ENCODE measurements around the gene MAP3K19. TPM values are rescaled to one million over a fixed set of nuclear protein-coding genes. Genes with fewer than 3 reads are reported as not detected.

MAP3K19 gene
- total RNA-seq, 6 donors from 2014 or later, result 0.34 to 45.7 (median 3.5) TPM

DNA sequence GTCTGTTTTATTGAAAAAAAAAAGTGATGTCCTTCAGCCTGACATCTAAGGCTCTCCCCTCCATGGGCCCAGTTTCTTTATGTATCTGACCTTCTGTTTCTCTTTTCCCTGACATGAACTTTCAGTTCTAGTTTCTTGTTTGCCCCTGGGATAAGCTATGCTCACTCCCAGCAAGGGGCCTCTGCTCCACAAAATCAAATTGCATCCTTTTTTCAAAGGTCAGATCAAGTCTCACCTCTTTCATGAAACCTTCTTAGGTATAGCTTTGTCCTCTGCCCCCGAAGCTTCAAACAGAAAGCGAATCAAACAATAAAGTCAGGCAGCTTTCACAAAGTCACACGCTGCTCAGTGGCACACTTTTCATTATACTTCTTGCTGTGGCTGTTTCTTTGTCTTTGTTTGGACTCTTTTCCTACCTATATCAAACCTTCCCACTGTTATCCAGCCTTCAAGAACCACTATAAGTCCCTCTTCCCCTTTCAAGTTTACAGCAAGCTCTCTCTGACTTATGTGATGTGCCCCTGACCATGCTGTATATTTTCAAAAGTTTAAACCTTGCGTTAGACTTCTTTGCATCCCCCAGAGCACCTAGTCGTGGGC is 23.3 kb downstream of the MAP3K19 start:
- no peak for ATAC-seq (ENCODE audit: low FRiP score in 2 of 2)
- no peaks in the 10 kb centered on the region for H3K27me3 ChIP-seq
- no peaks in the 10 kb centered on the region for H3K4me1 ChIP-seq
- H3K9me3 ChIP-seq, result no peaks in the 10 kb centered on the region
- DNase-seq, result no peak
- 83 to 88% methylated on average over 5 of the region's 5 CpGs for WGBS, 2 donors
- H3K27ac ChIP-seq, result no peak overlapping the region
- H3K4me3 ChIP-seq, result no peak overlapping the region
- H3K36me3 ChIP-seq, result no peaks in the 10 kb centered on the region
- no peak for TF ChIP-seq POLR2AphosphoS5 (IDR thresholded peaks at IDR 0.05)
- TF ChIP-seq, protein P1, sequence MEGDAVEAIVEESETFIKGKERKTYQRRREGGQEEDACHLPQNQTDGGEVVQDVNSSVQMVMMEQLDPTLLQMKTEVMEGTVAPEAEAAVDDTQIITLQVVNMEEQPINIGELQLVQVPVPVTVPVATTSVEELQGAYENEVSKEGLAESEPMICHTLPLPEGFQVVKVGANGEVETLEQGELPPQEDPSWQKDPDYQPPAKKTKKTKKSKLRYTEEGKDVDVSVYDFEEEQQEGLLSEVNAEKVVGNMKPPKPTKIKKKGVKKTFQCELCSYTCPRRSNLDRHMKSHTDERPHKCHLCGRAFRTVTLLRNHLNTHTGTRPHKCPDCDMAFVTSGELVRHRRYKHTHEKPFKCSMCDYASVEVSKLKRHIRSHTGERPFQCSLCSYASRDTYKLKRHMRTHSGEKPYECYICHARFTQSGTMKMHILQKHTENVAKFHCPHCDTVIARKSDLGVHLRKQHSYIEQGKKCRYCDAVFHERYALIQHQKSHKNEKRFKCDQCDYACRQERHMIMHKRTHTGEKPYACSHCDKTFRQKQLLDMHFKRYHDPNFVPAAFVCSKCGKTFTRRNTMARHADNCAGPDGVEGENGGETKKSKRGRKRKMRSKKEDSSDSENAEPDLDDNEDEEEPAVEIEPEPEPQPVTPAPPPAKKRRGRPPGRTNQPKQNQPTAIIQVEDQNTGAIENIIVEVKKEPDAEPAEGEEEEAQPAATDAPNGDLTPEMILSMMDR (IDR thresholded peaks at IDR 0.05), result no peak
- no peak for TF ChIP-seq POLR2A (IDR thresholded peaks at IDR 0.05)
- TF ChIP-seq EP300 (IDR thresholded peaks at IDR 0.05), result no peak

DNA sequence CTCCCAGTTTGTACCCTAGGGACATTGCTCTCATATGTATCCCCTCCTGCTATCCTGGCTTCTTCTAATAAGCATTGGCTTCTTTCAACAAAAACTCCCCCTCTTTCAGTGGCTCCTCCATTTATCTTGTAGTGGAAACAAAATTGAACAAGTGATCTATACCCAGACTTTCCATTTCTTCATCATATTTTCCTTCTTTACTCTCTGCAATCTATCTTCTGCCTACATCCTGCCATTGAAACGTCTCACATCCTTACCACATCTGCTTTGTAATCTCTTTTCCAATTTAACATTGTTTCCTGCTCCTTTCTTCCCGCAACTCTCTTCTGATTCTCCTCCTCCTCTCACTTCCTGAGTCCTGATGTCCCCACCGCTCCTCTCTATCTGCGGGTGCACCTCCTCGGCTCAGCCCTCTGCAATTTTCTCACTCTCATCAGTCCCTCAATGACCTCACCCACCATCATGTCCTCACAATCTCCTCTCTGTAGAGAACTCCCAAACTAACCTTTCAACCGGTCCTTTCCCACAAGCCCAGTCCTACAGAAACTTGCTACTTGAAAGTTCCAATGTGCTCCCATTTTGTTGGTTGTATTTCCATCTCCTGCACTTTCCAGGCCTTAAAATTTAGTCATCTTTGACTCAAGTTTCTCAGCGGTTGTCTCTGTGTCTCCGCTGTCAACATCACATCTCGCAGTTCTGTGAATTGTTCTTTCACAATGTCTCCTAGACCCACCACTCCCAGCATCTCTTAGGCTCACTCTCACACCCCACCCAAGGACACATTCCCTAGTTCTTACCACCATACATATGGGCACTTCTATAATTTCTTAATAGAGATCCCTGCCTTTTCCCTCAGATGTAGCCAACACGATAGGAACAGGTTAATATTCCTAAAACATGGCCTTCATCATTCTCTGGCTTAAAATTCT is 24.0 kb downstream of the MAP3K19 start:
- Histone ChIP-seq H3K36me3 (no peaks in the 10 kb centered on the region), H3K27me3 (no peaks in the 10 kb centered on the region), H3K4me3 (no peak overlapping the region), H3K9me3 (no peaks in the 10 kb centered on the region), H3K4me1 (no peaks in the 10 kb centered on the region), H3K27ac (no peak overlapping the region)
- no peak for TF ChIP-seq EP300 (IDR thresholded peaks at IDR 0.05)
- no peak for TF ChIP-seq POLR2A (IDR thresholded peaks at IDR 0.05)
- TF ChIP-seq POLR2AphosphoS5 (IDR thresholded peaks at IDR 0.05), result no peak
- TF ChIP-seq, protein P1 (IDR thresholded peaks at IDR 0.05), result no peak
- peak in 1 of 2 donors; percentile 43 for ATAC-seq (ENCODE audit: low FRiP score in 2 of 2)
- no peak for DNase-seq
- 71 to 76% methylated on average over 10 of the region's 10 CpGs for WGBS, 2 donors

DNA sequence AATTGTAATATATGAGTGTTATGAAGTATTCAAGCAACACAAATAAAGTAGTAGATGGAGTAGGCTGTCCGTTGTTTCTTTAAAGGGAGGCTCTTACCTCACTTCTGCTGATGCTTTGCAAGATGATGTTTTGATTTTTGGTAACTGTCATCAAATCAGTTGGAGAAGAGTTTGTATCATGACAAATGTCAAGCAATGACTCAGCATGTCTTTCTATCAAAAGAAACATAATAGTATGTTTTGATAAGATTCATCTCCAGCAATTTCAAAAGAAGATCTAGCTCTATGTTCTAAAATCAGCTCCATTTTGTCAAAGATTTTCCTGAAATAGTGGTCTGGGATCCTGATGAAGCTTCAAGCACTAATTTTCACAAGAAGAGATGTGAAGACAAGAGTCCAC is 25.6 kb downstream of the MAP3K19 start:
- no peaks in the 10 kb centered on the region for H3K4me1 ChIP-seq
- H3K36me3 ChIP-seq, result no peaks in the 10 kb centered on the region
- no peaks in the 10 kb centered on the region for H3K27me3 ChIP-seq
- no peak overlapping the region for H3K27ac ChIP-seq
- no peak overlapping the region for H3K4me3 ChIP-seq
- no peaks in the 10 kb centered on the region for H3K9me3 ChIP-seq
- 84 to 93% methylated on average over 1 of the region's 1 CpG for WGBS, 2 donors
- TF ChIP-seq POLR2A (IDR thresholded peaks at IDR 0.05) (no peak), POLR2AphosphoS5 (IDR thresholded peaks at IDR 0.05) (no peak), EP300 (IDR thresholded peaks at IDR 0.05) (no peak)
- TF ChIP-seq, protein P1 (IDR thresholded peaks at IDR 0.05), result no peak
- DNase-seq (no peak), ATAC-seq (ENCODE audit: low FRiP score in 2 of 2) (no peak)

DNA sequence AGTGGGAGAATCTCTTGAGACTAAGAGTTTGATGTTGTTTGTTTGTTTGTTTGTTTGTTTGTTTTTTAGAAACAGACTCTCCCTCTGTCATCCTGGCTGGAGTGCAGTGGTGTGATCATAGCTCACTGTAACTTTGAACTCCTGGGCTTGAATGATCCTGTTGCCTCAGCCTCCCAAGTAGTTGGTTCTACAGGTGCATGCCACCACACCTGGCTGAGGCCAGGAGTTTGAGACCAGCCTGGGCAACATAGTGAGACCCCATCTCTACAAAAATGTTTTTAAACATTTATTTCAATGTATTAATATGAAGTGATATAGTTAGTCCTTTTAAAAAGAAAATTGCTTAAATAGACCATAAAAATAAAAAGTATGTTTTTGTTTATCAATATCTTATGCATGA is 35.6 kb downstream of the MAP3K19 start:
- Histone ChIP-seq H3K36me3 (no peaks in the 10 kb centered on the region), H3K27ac (no peak overlapping the region), H3K9me3 (no peaks in the 10 kb centered on the region), H3K4me1 (no peaks in the 10 kb centered on the region), H3K27me3 (no peaks in the 10 kb centered on the region), H3K4me3 (no peak overlapping the region)
- ATAC-seq (ENCODE audit: low FRiP score in 2 of 2), result no peak
- no peak for TF ChIP-seq POLR2AphosphoS5 (IDR thresholded peaks at IDR 0.05)
- TF ChIP-seq EP300 (IDR thresholded peaks at IDR 0.05), result no peak
- TF ChIP-seq, protein P1 (IDR thresholded peaks at IDR 0.05), result no peak
- no peak for TF ChIP-seq POLR2A (IDR thresholded peaks at IDR 0.05)
- no peak for DNase-seq
